HCT116 (cell line): ENCODE results near the gene CALU.

Experiments used
- CBX3 ChIP-seq: IDR thresholded peaks from 2 replicates; pipeline ENCODE4 v1.6.1; 2012; ENCODE audit warnings: low read depth
- EZH2 ChIP-seq: fragments of 200-600 bp; sonication (generic); IDR thresholded peaks from 2 replicates; pipeline ENCODE4 v1.6.1; 2017; ENCODE audit warnings: antibody characterized with exemption, mixed run types
- POLR2A ChIP-seq: IDR thresholded peaks from 2 replicates; pipeline ENCODE4 v1.7.0; 2011; ENCODE audit warnings: borderline replicate concordance; ENCODE audit not compliant: insufficient read depth, insufficient read length; ENCODE audit errors: extremely low read depth
- POLR2AphosphoS5 ChIP-seq: IDR thresholded peaks from 2 replicates; pipeline ENCODE4 v1.6.1; 2011; ENCODE audit warnings: mild to moderate bottlenecking, low read depth, low read length, moderate library complexity
- SIN3A ChIP-seq: IDR thresholded peaks from 2 replicates; pipeline ENCODE4 v1.6.1; 2012; ENCODE audit warnings: low read depth
- ZFX ChIP-seq: fragments of 450-650 bp; IDR thresholded peaks from 2 replicates; pipeline ENCODE4 v1.6.1; 2017
- TF ChIP-seq, protein P1 (sequence below): IDR thresholded peaks from 2 replicates; pipeline ENCODE4 v1.6.1; 2012
- TF ChIP-seq, protein P2 (sequence below), 3 experiments: fragments of 200-600 bp in 1 of 3; sonication (generic) in 1 of 3; IDR thresholded peaks in 2 of 3; conservative IDR thresholded peaks in 1 of 3; 2 replicates each; pipeline ENCODE4 v1.5.1; 2012 to 2017; ENCODE audit warnings: low read depth in 2 of 3, low read length in 2 of 3, antibody characterized with exemption in 1 of 3, borderline replicate concordance in 1 of 3, control low read depth in 1 of 3, mild to moderate bottlenecking in 1 of 3, mixed read lengths in 1 of 3, mixed run types in 1 of 3, moderate library complexity in 1 of 3; ENCODE audit not compliant: insufficient read depth in 1 of 3
- TF ChIP-seq, protein P3 (sequence below): IDR thresholded peaks from 2 replicates; pipeline ENCODE4 v1.6.1; 2012; ENCODE audit warnings: low read depth

DNA sequence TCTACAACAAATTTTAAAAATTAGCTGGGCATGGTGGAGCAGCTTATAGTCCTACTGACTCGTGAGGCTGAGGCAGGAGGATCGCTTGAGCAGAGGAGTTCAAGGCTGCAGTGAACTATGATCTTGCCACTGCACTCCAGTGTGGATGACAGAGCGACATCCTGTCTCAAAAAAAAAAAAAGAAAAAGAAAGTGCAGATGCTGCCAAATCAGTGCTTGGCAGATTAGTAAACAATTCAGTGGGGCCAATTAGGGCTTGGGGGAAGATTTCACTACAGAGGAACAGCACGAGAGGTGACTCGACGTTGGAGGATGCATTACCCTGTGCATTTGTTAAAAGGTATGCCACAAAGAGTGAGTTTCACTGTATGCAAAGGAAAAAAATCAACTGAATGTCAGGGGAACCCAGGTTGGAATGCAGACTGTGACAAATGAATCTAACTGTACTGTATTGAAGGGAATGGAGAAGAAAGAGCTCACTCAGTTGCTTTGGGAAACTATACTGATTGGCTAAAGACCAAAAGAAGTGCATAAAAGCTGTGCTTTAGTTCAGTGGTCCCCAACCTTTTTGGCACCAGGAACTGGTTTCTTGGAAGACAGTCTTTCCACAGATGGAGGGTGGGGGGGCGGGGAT is 35.4 kb upstream of the CALU start:
- TF ChIP-seq EZH2 (no peak), POLR2A (no peak), CBX3 (no peak), ZFX (no peak), POLR2AphosphoS5 (no peak), SIN3A (no peak)
- TF ChIP-seq, protein P1, sequence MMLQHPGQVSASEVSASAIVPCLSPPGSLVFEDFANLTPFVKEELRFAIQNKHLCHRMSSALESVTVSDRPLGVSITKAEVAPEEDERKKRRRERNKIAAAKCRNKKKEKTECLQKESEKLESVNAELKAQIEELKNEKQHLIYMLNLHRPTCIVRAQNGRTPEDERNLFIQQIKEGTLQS: no peak
- TF ChIP-seq, protein P2, sequence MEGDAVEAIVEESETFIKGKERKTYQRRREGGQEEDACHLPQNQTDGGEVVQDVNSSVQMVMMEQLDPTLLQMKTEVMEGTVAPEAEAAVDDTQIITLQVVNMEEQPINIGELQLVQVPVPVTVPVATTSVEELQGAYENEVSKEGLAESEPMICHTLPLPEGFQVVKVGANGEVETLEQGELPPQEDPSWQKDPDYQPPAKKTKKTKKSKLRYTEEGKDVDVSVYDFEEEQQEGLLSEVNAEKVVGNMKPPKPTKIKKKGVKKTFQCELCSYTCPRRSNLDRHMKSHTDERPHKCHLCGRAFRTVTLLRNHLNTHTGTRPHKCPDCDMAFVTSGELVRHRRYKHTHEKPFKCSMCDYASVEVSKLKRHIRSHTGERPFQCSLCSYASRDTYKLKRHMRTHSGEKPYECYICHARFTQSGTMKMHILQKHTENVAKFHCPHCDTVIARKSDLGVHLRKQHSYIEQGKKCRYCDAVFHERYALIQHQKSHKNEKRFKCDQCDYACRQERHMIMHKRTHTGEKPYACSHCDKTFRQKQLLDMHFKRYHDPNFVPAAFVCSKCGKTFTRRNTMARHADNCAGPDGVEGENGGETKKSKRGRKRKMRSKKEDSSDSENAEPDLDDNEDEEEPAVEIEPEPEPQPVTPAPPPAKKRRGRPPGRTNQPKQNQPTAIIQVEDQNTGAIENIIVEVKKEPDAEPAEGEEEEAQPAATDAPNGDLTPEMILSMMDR (IDR thresholded peaks at IDR 0.05 in 2 of 3, conservative IDR thresholded peaks at IDR 0.05 in 1 of 3; ENCODE audit: borderline replicate concordance in 1 of 3, insufficient read depth in 1 of 3, low read depth in 2 of 3, low read length in 2 of 3): no peak
- TF ChIP-seq, protein P3, sequence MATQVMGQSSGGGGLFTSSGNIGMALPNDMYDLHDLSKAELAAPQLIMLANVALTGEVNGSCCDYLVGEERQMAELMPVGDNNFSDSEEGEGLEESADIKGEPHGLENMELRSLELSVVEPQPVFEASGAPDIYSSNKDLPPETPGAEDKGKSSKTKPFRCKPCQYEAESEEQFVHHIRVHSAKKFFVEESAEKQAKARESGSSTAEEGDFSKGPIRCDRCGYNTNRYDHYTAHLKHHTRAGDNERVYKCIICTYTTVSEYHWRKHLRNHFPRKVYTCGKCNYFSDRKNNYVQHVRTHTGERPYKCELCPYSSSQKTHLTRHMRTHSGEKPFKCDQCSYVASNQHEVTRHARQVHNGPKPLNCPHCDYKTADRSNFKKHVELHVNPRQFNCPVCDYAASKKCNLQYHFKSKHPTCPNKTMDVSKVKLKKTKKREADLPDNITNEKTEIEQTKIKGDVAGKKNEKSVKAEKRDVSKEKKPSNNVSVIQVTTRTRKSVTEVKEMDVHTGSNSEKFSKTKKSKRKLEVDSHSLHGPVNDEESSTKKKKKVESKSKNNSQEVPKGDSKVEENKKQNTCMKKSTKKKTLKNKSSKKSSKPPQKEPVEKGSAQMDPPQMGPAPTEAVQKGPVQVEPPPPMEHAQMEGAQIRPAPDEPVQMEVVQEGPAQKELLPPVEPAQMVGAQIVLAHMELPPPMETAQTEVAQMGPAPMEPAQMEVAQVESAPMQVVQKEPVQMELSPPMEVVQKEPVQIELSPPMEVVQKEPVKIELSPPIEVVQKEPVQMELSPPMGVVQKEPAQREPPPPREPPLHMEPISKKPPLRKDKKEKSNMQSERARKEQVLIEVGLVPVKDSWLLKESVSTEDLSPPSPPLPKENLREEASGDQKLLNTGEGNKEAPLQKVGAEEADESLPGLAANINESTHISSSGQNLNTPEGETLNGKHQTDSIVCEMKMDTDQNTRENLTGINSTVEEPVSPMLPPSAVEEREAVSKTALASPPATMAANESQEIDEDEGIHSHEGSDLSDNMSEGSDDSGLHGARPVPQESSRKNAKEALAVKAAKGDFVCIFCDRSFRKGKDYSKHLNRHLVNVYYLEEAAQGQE: no peak
